Measurements from ENCODE around the gene EXOC4.
"Not testable (repeated sequence)": the region's sequence is repeated elsewhere in the genome, so short reads cannot be mapped to it uniquely, and the experiment has no call there.

EXOC4 gene

DNA sequence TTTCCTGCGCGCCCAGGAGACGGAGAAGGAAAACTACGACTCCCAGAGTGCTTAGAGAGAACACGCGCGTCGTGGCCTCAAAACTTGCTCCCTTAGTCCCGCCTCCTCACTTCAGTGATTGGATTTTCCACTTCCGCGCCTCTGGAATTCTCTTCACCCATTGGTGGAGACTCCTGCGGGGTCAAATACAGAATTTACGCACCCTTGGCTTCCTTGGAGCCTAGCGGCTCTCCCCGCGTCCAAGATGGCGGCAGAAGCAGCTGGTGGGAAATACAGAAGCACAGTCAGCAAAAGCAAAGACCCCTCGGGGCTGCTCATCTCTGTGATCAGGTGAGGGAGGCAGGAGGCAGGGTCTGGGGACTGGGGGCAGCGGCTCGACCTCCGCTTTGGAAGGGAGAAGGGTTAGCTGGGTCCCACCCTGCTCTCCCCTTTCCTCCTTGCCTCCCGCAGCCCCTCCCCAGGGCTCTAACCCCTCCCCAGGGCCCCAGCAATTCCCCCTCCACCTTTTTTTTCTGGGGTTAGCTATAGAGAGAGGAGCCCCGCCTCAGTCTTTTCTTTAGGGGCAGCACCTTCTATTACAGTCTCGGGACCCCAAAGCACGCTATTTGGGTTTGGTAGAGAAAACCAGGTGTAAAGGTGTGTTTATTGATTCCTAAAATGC lies at the start of gene EXOC4:
EXOC4 (plus strand) TSS at position 221 of the 661 bp plus-strand sequence.
- Histone ChIP-seq H3K9me3 (ENCODE audit: insufficient read depth, low read length) (0 out of 2 replicates have a peak, but pooled peaks cover 12% of the 10 kb centered on the region), H3K9ac (ENCODE audit: insufficient read length, low read depth) (peak within 1 kb of the TSS; percentile 93), H3K27me3 (ENCODE audit: insufficient read depth, insufficient read length) (no peaks in the 10 kb centered on the region), H3K4me1 (ENCODE audit: insufficient read depth, insufficient read length) (no peaks in the 10 kb centered on the region), H3K4me3 (ENCODE audit: insufficient read length, low read depth) (peak within 1 kb of the TSS; percentile 81), H3K36me3 (ENCODE audit: insufficient read depth, insufficient read length, low read length) (no peaks in the 10 kb centered on the region)
- TF ChIP-seq SUZ12 (IDR thresholded peaks at IDR 0.05; ENCODE audit: extremely low read depth, insufficient read depth, insufficient read length) (no peak), ZNF274 (IDR thresholded peaks at IDR 0.05; ENCODE audit: low read depth, low read length) (no peak), YY1 (IDR thresholded peaks at IDR 0.05; ENCODE audit: insufficient read depth, insufficient read length) (peak; percentile 81)
- DNase-seq (ENCODE audit: low read depth, low spot score): peak; percentile 97

DNA sequence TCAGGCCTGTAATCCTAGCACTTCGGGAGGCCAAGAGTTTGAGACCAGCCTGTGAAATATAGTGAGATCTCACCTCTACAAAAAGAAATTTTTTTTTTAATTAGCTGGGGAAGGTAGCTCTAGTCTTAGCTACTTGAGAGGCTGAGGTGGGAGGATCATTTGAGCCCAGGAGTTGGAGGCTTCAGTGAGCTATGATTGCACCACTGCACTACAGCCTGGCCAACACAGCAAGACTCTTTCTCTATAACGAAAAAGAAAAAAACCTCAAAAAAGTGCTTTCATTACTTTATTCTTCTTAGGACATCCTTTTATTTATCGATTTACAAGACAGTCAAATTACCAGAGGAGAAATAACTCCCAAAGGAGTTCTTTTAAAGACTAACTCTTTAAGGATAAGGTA lies 49.4 kb upstream of the EXOC4 start:
- no peak for DNase-seq (ENCODE audit: low read depth, low spot score)
- Histone ChIP-seq H3K36me3 (ENCODE audit: insufficient read depth, insufficient read length, low read length) (no peaks in the 10 kb centered on the region), H3K9me3 (ENCODE audit: insufficient read depth, low read length) (peaks cover 12% of the 10 kb centered on the region; the same call in 1 of the 2 replicates), H3K4me3 (ENCODE audit: insufficient read length, low read depth) (no peak overlapping the region), H3K27me3 (ENCODE audit: insufficient read depth, insufficient read length) (no peaks in the 10 kb centered on the region), H3K9ac (ENCODE audit: insufficient read length, low read depth) (no peak overlapping the region), H3K4me1 (ENCODE audit: insufficient read depth, insufficient read length) (no peaks in the 10 kb centered on the region)
- TF ChIP-seq ZNF274 (IDR thresholded peaks at IDR 0.05; ENCODE audit: low read depth, low read length) (no peak), SUZ12 (IDR thresholded peaks at IDR 0.05; ENCODE audit: extremely low read depth, insufficient read depth, insufficient read length) (no peak), YY1 (IDR thresholded peaks at IDR 0.05; ENCODE audit: insufficient read depth, insufficient read length) (no peak)

DNA sequence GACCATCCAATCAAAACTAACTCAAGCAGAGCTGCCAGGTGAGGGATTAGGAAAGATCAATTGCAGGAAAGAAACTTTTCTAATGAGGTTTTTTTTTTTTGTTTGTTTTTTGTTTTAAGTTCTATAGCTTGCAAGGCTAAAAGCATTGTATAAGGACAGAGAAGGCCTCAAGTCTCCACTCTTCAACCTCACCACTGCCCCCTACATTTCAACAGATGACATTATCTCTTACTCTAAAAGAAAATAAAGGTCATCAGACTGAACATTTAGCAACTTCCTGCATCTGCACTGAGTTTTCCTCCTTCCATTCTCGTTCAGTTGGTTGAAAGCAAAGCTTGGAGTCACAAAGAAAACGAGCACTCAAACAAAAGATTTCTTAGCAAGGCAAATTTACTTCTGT lies 45.2 kb upstream of the EXOC4 start:
- H3K27me3 ChIP-seq (ENCODE audit: insufficient read depth, insufficient read length): no peaks in the 10 kb centered on the region
- TF ChIP-seq SUZ12 (IDR thresholded peaks at IDR 0.05; ENCODE audit: extremely low read depth, insufficient read depth, insufficient read length) (no peak), YY1 (IDR thresholded peaks at IDR 0.05; ENCODE audit: insufficient read depth, insufficient read length) (no peak), ZNF274 (IDR thresholded peaks at IDR 0.05; ENCODE audit: low read depth, low read length) (no peak)
- DNase-seq (ENCODE audit: low read depth, low spot score): no peak
- peaks cover 14% of the 10 kb centered on the region; the same call in 1 of the 2 replicates for H3K9me3 ChIP-seq (ENCODE audit: insufficient read depth, low read length)
- H3K9ac ChIP-seq (ENCODE audit: insufficient read length, low read depth): no peak overlapping the region
- H3K4me3 ChIP-seq (ENCODE audit: insufficient read length, low read depth): no peak overlapping the region
- H3K36me3 ChIP-seq (ENCODE audit: insufficient read depth, insufficient read length, low read length): no peaks in the 10 kb centered on the region
- no peaks in the 10 kb centered on the region for H3K4me1 ChIP-seq (ENCODE audit: insufficient read depth, insufficient read length)

DNA sequence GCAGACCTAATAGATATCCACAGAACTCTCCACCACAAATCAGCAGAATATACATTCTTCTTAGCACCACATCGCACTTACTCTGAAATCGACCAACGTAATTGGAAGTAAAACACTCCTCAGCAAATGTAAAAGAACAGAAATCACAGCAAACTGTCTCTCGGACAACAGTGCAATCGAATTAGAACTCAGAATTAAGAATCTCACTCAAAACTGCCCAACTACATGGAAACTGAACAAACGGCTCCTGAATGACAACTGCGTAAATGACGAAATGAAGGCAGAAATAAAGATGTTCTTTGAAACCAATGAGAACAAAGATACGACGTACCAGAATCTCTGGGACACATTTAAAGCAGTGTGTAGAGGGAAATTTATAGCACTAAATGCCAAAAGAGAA lies 42.1 kb upstream of the EXOC4 start:
- H3K36me3 ChIP-seq (ENCODE audit: insufficient read depth, insufficient read length, low read length); H3K4me1 ChIP-seq (ENCODE audit: insufficient read depth, insufficient read length); DNase-seq (ENCODE audit: low read depth, low spot score); H3K9ac ChIP-seq (ENCODE audit: insufficient read length, low read depth); H3K27me3 ChIP-seq (ENCODE audit: insufficient read depth, insufficient read length); H3K4me3 ChIP-seq (ENCODE audit: insufficient read length, low read depth): not testable (repeated sequence)
- peaks cover 14% of the 10 kb centered on the region; the same call in 1 of the 2 replicates for H3K9me3 ChIP-seq (ENCODE audit: insufficient read depth, low read length)

DNA sequence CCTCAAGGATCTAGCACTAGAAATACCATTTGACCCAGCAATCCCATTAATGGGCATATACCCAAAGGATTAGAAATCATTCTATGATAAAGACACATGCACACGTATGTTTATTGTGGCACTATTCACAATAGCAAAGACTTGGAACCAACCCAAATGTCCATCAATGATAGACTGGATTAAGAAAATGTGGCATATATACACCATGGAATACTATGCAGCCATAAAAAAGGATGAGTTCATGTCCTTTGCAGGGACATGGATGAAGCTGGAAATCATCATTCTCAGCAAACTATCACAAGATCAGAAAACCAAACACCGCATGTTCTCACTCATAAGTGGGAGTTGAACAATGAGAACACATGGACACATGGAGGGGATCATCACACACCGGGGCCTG lies 39.1 kb upstream of the EXOC4 start:
- H3K4me1 ChIP-seq (ENCODE audit: insufficient read depth, insufficient read length); H3K4me3 ChIP-seq (ENCODE audit: insufficient read length, low read depth); H3K27me3 ChIP-seq (ENCODE audit: insufficient read depth, insufficient read length); H3K9ac ChIP-seq (ENCODE audit: insufficient read length, low read depth); H3K36me3 ChIP-seq (ENCODE audit: insufficient read depth, insufficient read length, low read length); H3K9me3 ChIP-seq (ENCODE audit: insufficient read depth, low read length); DNase-seq (ENCODE audit: low read depth, low spot score): not testable (repeated sequence)

DNA sequence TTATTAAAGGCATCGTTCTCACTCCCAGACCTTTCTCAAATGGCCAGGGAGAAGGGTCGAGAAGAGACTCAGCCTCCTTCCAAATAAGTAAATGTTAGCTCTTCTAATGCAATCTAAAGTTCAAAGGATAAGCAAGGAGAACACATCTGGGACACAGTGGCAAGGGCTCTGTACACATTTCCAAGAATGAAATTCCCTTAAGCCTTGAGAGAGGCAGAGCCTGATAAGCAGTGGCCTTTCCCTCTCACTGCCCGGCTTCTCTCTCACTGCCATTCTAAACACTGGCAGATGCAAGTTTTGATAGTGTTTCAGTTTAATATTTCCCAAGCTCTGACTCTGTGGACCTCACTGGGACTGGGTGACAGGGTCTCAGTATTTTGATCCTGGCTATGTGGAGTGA lies 35.1 kb upstream of the EXOC4 start:
- no peaks in the 10 kb centered on the region for H3K9me3 ChIP-seq (ENCODE audit: insufficient read depth, low read length)
- DNase-seq (ENCODE audit: low read depth, low spot score): no peak
- no peak overlapping the region for H3K4me3 ChIP-seq (ENCODE audit: insufficient read length, low read depth)
- TF ChIP-seq ZNF274 (IDR thresholded peaks at IDR 0.05; ENCODE audit: low read depth, low read length) (no peak), SUZ12 (IDR thresholded peaks at IDR 0.05; ENCODE audit: extremely low read depth, insufficient read depth, insufficient read length) (no peak), YY1 (IDR thresholded peaks at IDR 0.05; ENCODE audit: insufficient read depth, insufficient read length) (no peak)
- no peak overlapping the region for H3K9ac ChIP-seq (ENCODE audit: insufficient read length, low read depth)
- H3K36me3 ChIP-seq (ENCODE audit: insufficient read depth, insufficient read length, low read length): no peaks in the 10 kb centered on the region
- no peaks in the 10 kb centered on the region for H3K27me3 ChIP-seq (ENCODE audit: insufficient read depth, insufficient read length)
- H3K4me1 ChIP-seq (ENCODE audit: insufficient read depth, insufficient read length): no peaks in the 10 kb centered on the region

DNA sequence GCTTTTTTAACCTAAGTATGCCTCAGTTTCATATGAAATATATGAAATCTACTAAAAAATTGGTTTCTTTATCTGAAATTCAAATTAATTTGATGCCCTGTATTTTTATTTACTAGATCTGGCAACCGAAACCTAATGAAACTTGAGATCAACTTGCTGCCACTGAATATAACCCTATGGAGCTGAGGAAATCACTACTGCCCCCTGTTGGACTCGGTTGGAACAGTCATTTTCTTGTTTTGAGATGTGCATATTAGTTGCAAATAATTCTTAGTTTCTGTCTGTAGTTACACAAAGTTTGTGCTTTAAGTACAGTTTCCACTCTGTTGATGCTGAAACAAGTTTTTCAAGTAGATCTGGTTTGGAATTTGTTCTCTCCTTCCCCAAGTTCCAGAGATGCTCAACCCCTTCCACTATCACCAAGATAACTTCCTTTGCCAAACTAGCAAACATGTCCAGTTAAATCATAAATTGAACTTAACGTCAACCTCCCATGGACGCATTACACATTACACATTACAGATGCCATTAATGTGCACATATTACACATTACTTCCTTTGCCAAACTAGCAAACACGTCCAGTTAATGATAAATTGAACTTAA lies 22.2 kb upstream of the EXOC4 start:
- H3K4me1 ChIP-seq (ENCODE audit: insufficient read depth, insufficient read length): no peaks in the 10 kb centered on the region
- H3K36me3 ChIP-seq (ENCODE audit: insufficient read depth, insufficient read length, low read length): no peaks in the 10 kb centered on the region
- H3K27me3 ChIP-seq (ENCODE audit: insufficient read depth, insufficient read length): no peaks in the 10 kb centered on the region
- no peak overlapping the region for H3K9ac ChIP-seq (ENCODE audit: insufficient read length, low read depth)
- peak; percentile 50 for DNase-seq (ENCODE audit: low read depth, low spot score)
- TF ChIP-seq SUZ12 (IDR thresholded peaks at IDR 0.05; ENCODE audit: extremely low read depth, insufficient read depth, insufficient read length) (no peak), YY1 (IDR thresholded peaks at IDR 0.05; ENCODE audit: insufficient read depth, insufficient read length) (no peak), ZNF274 (IDR thresholded peaks at IDR 0.05; ENCODE audit: low read depth, low read length) (no peak)
- H3K4me3 ChIP-seq (ENCODE audit: insufficient read length, low read depth): no peak overlapping the region
- H3K9me3 ChIP-seq (ENCODE audit: insufficient read depth, low read length): no peaks in the 10 kb centered on the region

Measured in NT2/D1 (cell line).